GM12878 (cell line): ENCODE results near the gene BTBD6. TPM values are rescaled to one million over a fixed set of nuclear protein-coding genes. Genes with fewer than 3 reads are reported as not detected.

Experiments used
- ATAC-seq: fragments of 200-7000 bp; cut with Tn5 transposase; 3 replicates; pipeline ENCODE4 v1.9.1; 2020; ENCODE audit warnings: mild to moderate bottlenecking, moderate library complexity
- BruUV-seq: library from RNA; stranded (reverse); fragments of 400-500 nt; replicated peaks from 2 replicates; lab custom pipeline; 2021; lab: Mats Ljungman, UMichigan
- CTCF ChIA-PET: fragments of 300-600 bp; sonication (Branson Sonifier 250); formaldehyde crosslinking; extraction: SDS; loops from one replicate; lab custom pipeline; 2021; ENCODE audit warnings: inconsistent platforms; lab: Yijun Ruan, JAX
- POLR2A ChIA-PET: fragments of 350-600 bp; formaldehyde crosslinking; extraction: SDS; loops from one replicate; lab custom pipeline; 2021; ENCODE audit warnings: inconsistent platforms; lab: Charles Lee
- RAD21 ChIA-PET: fragments of 300-600 bp; sonication (Branson Sonifier 250); formaldehyde crosslinking; loops from one replicate; lab custom pipeline; 2023; ENCODE audit warnings: antibody characterized with exemption; ENCODE audit not compliant: unreplicated experiment; lab: Charles Lee
- SMC1A ChIA-PET: fragments of 300-600 bp; sonication (Branson Sonifier 250); formaldehyde crosslinking; loops from one replicate; lab custom pipeline; 2023; ENCODE audit not compliant: unreplicated experiment, uncharacterized antibody; lab: Charles Lee
- DNase-seq: peaks from one replicate; pipeline ENCODE4 v3.0.0-alpha.2; 2011; ENCODE audit warnings: low read depth, low spot score
- FAIRE-seq: peaks from 3 replicates; lab custom pipeline; 2011; peaks lifted over from hg19 to GRCh38; lab: Jason Lieb, UNC
- H2AFZ ChIP-seq: 2 replicates; pipeline ENCODE4 v1.6.0; 2011; ENCODE audit warnings: low read depth, low read length, control low read depth; ENCODE audit not compliant: control insufficient read depth
- H3K27ac ChIP-seq: 2 replicates; pipeline ENCODE4 v1.5.1; 2011; ENCODE audit warnings: control low read depth; ENCODE audit not compliant: control insufficient read depth, insufficient read depth
- H3K27me3 ChIP-seq, 2 experiments: replicated peaks in 1 of 2; 2 replicates each; pipeline versions ENCODE4 v1.6.0 to v1.6.1; 2011; ENCODE audit warnings: low read length in 1 of 2; ENCODE audit not compliant: control insufficient read depth in 2 of 2, insufficient read depth in 2 of 2
- H3K36me3 ChIP-seq, 2 experiments: 2 replicates each; pipeline ENCODE4 v1.5.1; 2011; ENCODE audit warnings: low read length in 1 of 2; ENCODE audit not compliant: control insufficient read depth in 2 of 2, insufficient read depth in 2 of 2
- H3K4me1 ChIP-seq: 2 replicates; pipeline ENCODE4 v1.6.1; 2011; ENCODE audit warnings: mild to moderate bottlenecking, low read length, moderate library complexity, mixed read lengths; ENCODE audit not compliant: control insufficient read depth, insufficient read depth
- H3K4me2 ChIP-seq: 2 replicates; pipeline ENCODE4 v1.6.0; 2011; ENCODE audit warnings: control low read depth; ENCODE audit not compliant: control insufficient read depth, insufficient read depth
- H3K4me3 ChIP-seq: fragments of 200-600 bp; sonication (generic); 2 replicates; pipeline ENCODE4 v1.5.1; 2016
- H3K79me2 ChIP-seq: 2 replicates; pipeline ENCODE4 v1.6.0; 2011; ENCODE audit warnings: low read length; ENCODE audit not compliant: control insufficient read depth, insufficient read depth
- H3K9ac ChIP-seq: 2 replicates; pipeline ENCODE4 v1.8.0; 2011; ENCODE audit warnings: low read length, control low read depth, mixed read lengths; ENCODE audit not compliant: control insufficient read depth, insufficient read depth
- H3K9me3 ChIP-seq: replicated peaks from 3 replicates; pipeline ENCODE4 v1.5.1; 2011; ENCODE audit warnings: mild to moderate bottlenecking, low read length; ENCODE audit not compliant: control insufficient read depth, insufficient read depth
- H4K20me1 ChIP-seq: 2 replicates; pipeline ENCODE4 v1.6.0; 2011; ENCODE audit not compliant: control insufficient read depth, insufficient read depth
- BCL3 ChIP-seq: IDR thresholded peaks from 2 replicates; pipeline ENCODE4 v1.6.1; 2011; ENCODE audit warnings: borderline replicate concordance, low read depth, mild to moderate bottlenecking, moderate library complexity, low read length; ENCODE audit not compliant: insufficient read depth, poor library complexity, severe bottlenecking
- CHD1 ChIP-seq: IDR thresholded peaks from 2 replicates; pipeline ENCODE4 v1.6.1; 2012; ENCODE audit warnings: low read depth, low read length, improper control_type of control experiment
- CUX1 ChIP-seq: IDR thresholded peaks from 2 replicates; pipeline ENCODE4 v1.6.1; 2012; ENCODE audit warnings: improper control_type of control experiment, low read depth, low read length; ENCODE audit not compliant: insufficient replicate concordance
- DPF2 ChIP-seq: fragments of 450-650 bp; IDR thresholded peaks from 2 replicates; pipeline ENCODE4 v1.6.1; 2017; ENCODE audit warnings: mild to moderate bottlenecking
- IKZF2 ChIP-seq, 2 experiments: fragments of 450-650 bp; IDR thresholded peaks; 2 replicates each; pipeline ENCODE4 v1.6.1; 2017; ENCODE audit warnings: mild to moderate bottlenecking in 2 of 2, moderate library complexity in 2 of 2
- NR2C2 ChIP-seq: IDR thresholded peaks from 2 replicates; pipeline ENCODE4 v1.6.1; 2011; ENCODE audit warnings: borderline replicate concordance, low read depth; ENCODE audit not compliant: control insufficient read depth, insufficient read length
- NR2F1 ChIP-seq: fragments of 450-650 bp; conservative IDR thresholded peaks from 2 replicates; pipeline ENCODE4 v1.6.1; 2017; ENCODE audit warnings: mild to moderate bottlenecking
- PAX5 ChIP-seq: IDR thresholded peaks from 2 replicates; pipeline ENCODE4 v1.6.1; 2011; ENCODE audit warnings: low read depth, low read length, borderline replicate concordance
- TBL1XR1 ChIP-seq: IDR thresholded peaks from 2 replicates; pipeline ENCODE4 v1.6.1; 2012; ENCODE audit warnings: low read depth, low read length, improper control_type of control experiment
- WGBS: methylation state at CpG from one replicate; pipeline ENCODE4 v1.1.6; 2016; ENCODE audit warnings: low lambda C conversion rate; ENCODE audit not compliant: insufficient replicate concordance, insufficient coverage; ENCODE audit errors: missing lambda C conversion rate; 5-methylcytosine and 5-hydroxymethylcytosine counted together
- in situ Hi-C: fragments of 300-500 bp; cut with MboI; formaldehyde crosslinking; loops from 9 replicates; pipeline ENCODE4 v1.14.3; 2018; ENCODE audit warnings: mixed read lengths
- intact Hi-C: fragments of 100-400 bp; cut with micrococcal nuclease; formaldehyde crosslinking; loops from one replicate; pipeline ENCODE4 v1.14.2; 2022; ENCODE audit not compliant: unreplicated experiment
- polyA plus RNA-seq, 11 experiments: library from polyadenylated mRNA; depleted of rRNA in 4 of 11; unstranded in 6 of 11; stranded (reverse) in 5 of 11; fragments of >200 nt; fragmentation: Nextera tagmentation in 4 of 11; fragmentation: Illumina TruSeq in 1 of 11; extraction: Ambion mirVana in 4 of 11; extraction: Trizol in 1 of 11; gene quantifications; 1 replicate in 1 of 11; 2 replicates in 10 of 11; pipeline versions ENCODE4 v1.2.1 to v1.2.3, GENCODE V29; 2011 to 2016; ENCODE audit warnings: inconsistent platforms in 2 of 11, missing spikeins in 2 of 11, low read depth in 1 of 11
- total RNA-seq, 4 experiments: library from RNA; depleted of rRNA in 3 of 4; stranded (reverse); fragments of >200 nt in 3 of 4; fragmentation: Illumina TruSeq in 1 of 4; extraction: Trizol in 1 of 4; gene quantifications; 2 replicates each; pipeline versions ENCODE4 v1.2.1 to v1.2.3, GENCODE V29; 2013 to 2021

BTBD6 gene
- total and polyA plus RNA-seq, 10 of the 15 experiments (the other 5 are each of a cell fraction or from before 2014, with no cell fraction given), result 1.4 to 36.5 (median 15.8) TPM

GRCh38 chr14:105223260-105223659 is 25.1 kb upstream of the BTBD6 start:
- FAIRE-seq (no peak), DNase-seq (no peak), ATAC-seq (no peak)
- ChIA-PET CTCF (no interaction called here), RAD21 (no interaction called here), POLR2A (no interaction called here), SMC1A (no interaction called here)
- Histone ChIP-seq H4K20me1 (no peaks in the 10 kb centered on the region), H2AFZ (no peak overlapping the region), H3K4me3 (no peak overlapping the region), H3K4me1 (no peaks in the 10 kb centered on the region), H3K36me3 (peaks cover 7 to 34% of the 10 kb centered on the region in 2 experiments; a peak in 3 of 4 replicates), H3K27me3 (no peaks in the 10 kb centered on the region), H3K27ac (no peak overlapping the region), H3K4me2 (no peak overlapping the region), H3K79me2 (no peaks in the 10 kb centered on the region), H3K9ac (no peak overlapping the region), H3K9me3 (no peaks in the 10 kb centered on the region)
- in situ Hi-C loops (no loop called here), intact Hi-C loops (no loop called here)
- 89% methylated on average over 16 of the region's 16 CpGs for WGBS
- TF ChIP-seq BCL3 (peak; percentile 15), TBL1XR1 (no peak), CHD1 (no peak), CUX1 (no peak), IKZF2 (IDR thresholded peaks at IDR 0.05) (no peak), PAX5 (peak; percentile 73; the same call in 1 of the 2 replicates), NR2F1 (no peak), NR2C2 (no peak), DPF2 (no peak)
- no TSS peak for BruUV-seq
